ENCODE results near the gene CCDC57.
A peak's percentile ranks its signal among the peaks of the same experiment; 100 is the strongest.
"Not testable (repeated sequence)": the region's sequence is repeated elsewhere in the genome, so short reads cannot be mapped to it uniquely, and the experiment has no call there.

The CCDC57 gene

GRCh38 chr17:82201498-82201910, 11.1 kb downstream of the CCDC57 start:
- no peak for DNase-seq (ENCODE audit: low read depth in 3 of 3)

GRCh38 chr17:82200743-82201497, 11.7 kb downstream of the CCDC57 start:
- peak in 1 of 3 experiments; percentile 66 for DNase-seq (ENCODE audit: low read depth in 3 of 3)

- no peak for DNase-seq (ENCODE audit: low read depth in 3 of 3)
Observed at GRCh38 chr17:82200135-82200534, 12.5 kb downstream of the CCDC57 start.

GRCh38 chr17:82199496-82199895, 13.1 kb downstream of the CCDC57 start:
- no peak for DNase-seq (ENCODE audit: low read depth in 3 of 3)

GRCh38 chr17:82198092-82198491, 14.6 kb downstream of the CCDC57 start:
- DNase-seq (ENCODE audit: low read depth in 3 of 3) = no peak

GRCh38 chr17:82195675-82196672, 16.7 kb downstream of the CCDC57 start:
- no peak for DNase-seq (ENCODE audit: low read depth in 3 of 3)

GRCh38 chr17:82194765-82195164, 17.9 kb downstream of the CCDC57 start:
- DNase-seq (ENCODE audit: low read depth in 3 of 3) = no peak

- no peak for DNase-seq (ENCODE audit: low read depth in 3 of 3)
Observed at GRCh38 chr17:82193520-82194220, 19.0 kb downstream of the CCDC57 start.

GRCh38 chr17:82193050-82193449, 19.6 kb downstream of the CCDC57 start:
- DNase-seq (ENCODE audit: low read depth in 3 of 3) = not testable (repeated sequence)

GRCh38 chr17:82188001-82188961, 24.4 kb downstream of the CCDC57 start:
- DNase-seq (ENCODE audit: low read depth in 3 of 3) = no peak

GRCh38 chr17:82187500-82187899, 25.1 kb downstream of the CCDC57 start:
- DNase-seq (ENCODE audit: low read depth in 3 of 3) = no peak

- DNase-seq (ENCODE audit: low read depth in 3 of 3) = no peak
Observed at GRCh38 chr17:82186221-82186620, 26.4 kb downstream of the CCDC57 start.

- DNase-seq (ENCODE audit: low read depth in 3 of 3) = no peak
Observed at GRCh38 chr17:82184761-82185160, 27.9 kb downstream of the CCDC57 start.

- DNase-seq (ENCODE audit: low read depth in 3 of 3) = no peak
Observed at GRCh38 chr17:82180776-82181528, 31.7 kb downstream of the CCDC57 start.

- no peak for DNase-seq (ENCODE audit: low read depth in 3 of 3)
Observed at GRCh38 chr17:82179946-82180475, 32.6 kb downstream of the CCDC57 start.

GRCh38 chr17:82179412-82179811, 33.2 kb downstream of the CCDC57 start:
- no peak for DNase-seq (ENCODE audit: low read depth in 3 of 3)

GRCh38 chr17:82178499-82179261, 34.0 kb downstream of the CCDC57 start:
- DNase-seq (ENCODE audit: low read depth in 3 of 3) = no peak

- no peak for DNase-seq (ENCODE audit: low read depth in 3 of 3)
Observed at GRCh38 chr17:82177761-82178498, 34.7 kb downstream of the CCDC57 start.

Data from stimulated activated CD4-positive, alpha-beta T cell treated with anti-CD3 and anti-CD28 coated beads, TNF-alpha, amount 100 ng/mL, for 24 hours (primary cell).